GM19240 (cell line): ENCODE data around the gene SLITRK3.
"Not testable (repeated sequence)": the region's sequence is repeated elsewhere in the genome, so short reads cannot be mapped to it uniquely, and the experiment has no call there.

Experiments
- DNase-seq: peaks from one replicate; pipeline ENCODE4 v3.0.0; 2011; ENCODE audit warnings: low spot score; ENCODE audit not compliant: insufficient read length

Gene SLITRK3

DNA sequence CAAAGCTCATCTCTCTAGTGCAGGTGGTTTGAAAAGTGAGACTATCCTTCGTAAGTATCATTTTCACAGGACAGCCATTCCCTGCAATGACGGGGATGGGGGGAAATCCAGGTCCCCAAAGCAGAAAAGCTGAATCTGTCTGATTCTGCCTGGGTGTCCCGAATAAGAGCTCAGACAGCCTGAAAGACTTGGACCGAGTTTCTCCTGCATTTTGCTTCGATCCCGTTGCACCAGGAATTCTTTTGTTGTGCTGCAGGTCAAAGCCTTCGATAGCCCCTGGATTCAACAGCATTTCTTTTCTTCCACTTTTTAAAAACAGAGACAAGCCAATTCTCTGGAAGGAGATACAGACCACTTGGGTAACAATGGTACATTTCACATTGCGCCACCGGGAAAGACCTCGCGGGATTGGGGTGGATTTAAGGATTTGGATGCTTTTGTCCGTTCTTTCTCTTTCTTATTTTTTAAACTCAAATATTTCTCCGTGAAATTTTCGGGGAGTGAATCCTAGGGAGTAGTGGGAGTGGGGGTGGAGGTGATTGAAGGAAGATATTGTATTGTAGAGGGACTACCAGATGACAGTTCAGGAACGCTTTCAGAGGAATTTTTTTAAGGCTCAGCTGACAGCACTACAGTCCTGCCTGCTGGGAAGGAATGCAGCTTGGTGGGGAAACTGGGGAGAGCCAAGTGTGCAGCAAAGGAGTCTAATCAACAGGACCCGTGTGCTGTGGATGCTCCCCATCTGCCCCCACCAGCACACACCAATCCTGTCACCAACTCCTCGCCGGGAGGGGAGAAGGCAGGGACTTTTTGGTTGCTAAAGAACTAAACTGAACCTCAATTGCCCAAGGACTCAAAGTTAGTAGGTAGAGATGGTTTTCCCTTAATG lies 2.6 kb downstream of the SLITRK3 start:
- DNase-seq: no peak

GRCh38 chr3:165192610-165193192 lies 3.5 kb downstream of the SLITRK3 start:
- DNase-seq: no peak

DNA sequence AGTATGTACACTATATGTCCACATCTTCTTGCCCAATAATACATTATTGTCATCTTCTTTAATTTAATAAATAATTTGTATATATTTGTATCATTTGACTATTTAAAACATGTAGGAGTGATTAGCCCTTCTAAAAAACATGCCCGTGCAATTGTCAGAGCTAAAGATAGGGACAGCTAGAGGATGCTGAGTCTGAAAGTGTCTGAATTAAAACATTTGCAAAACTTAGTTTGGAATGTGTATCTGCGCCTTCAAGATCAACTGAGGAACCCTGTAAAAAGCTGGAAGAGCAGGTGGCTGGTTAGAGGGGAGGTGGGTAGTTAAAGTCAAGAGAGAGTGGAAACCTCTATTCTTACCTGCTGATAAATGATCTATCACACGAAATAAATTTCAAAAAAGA lies 4.7 kb downstream of the SLITRK3 start:
- DNase-seq: no peak

- no peak for DNase-seq
Measured at GRCh38 chr3:165188452-165188851, 7.7 kb downstream of the SLITRK3 start.

GRCh38 chr3:165185707-165186327 lies 10.4 kb downstream of the SLITRK3 start:
- DNase-seq: peak; percentile 23

DNA sequence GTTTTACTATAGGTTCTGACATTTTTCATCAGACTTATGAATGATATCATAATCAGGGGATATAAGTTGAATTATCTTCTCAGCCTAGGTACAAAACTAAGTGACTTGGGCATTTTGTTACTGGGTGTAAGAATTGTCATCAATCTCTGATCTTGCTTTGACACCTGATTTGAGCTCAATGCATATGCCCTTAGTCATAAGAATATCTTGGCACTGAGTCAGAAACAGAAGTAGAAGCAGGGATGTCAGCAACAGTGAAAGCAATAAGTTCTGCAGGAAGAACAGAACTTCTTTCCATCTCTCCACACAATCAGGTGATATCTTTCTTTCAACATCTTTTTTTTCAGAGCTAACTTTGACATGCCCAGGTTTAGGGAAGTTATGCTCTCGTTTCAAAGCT lies 14.6 kb downstream of the SLITRK3 start:
- no peak for DNase-seq

- no peak for DNase-seq
Measured at GRCh38 chr3:165170236-165170635, 25.9 kb downstream of the SLITRK3 start.

- no peak for DNase-seq
Measured at GRCh38 chr3:165169368-165169767, 26.8 kb downstream of the SLITRK3 start.

- no peak for DNase-seq
Measured at GRCh38 chr3:165162883-165163282, 33.3 kb downstream of the SLITRK3 start.

DNA sequence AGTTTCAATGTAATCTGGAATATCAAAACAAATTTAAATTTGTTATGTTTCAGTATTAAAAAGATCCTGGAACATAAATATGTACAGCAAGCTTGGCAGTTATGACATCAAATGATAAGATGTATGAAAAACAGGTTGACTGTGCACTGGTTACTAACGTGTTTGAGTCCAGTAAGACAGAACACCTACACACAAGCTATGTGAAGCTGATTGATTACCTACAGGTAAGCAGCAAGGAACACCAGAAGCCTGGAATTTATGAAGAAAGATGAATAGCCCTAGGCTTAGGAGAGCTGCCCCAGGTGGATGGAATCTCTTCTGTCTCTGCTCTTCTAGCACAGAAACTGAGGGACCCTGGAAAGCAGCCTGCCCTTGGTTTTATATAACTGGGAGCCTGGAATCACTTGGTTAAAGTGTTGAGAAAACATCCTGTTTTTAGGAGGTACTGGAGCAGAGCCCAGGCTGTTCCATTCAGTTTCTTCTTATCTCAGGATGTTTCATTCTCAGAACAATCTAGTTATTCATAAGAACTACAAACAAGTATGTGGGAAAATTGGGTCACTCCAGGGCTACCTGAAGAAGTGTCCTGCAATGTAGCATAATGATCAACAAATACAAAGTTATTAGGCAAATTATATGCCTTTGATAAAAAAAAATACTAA lies 36.3 kb downstream of the SLITRK3 start:
- DNase-seq: no peak

- no peak for DNase-seq
Measured at GRCh38 chr3:165158011-165158410, 38.2 kb downstream of the SLITRK3 start.

DNA sequence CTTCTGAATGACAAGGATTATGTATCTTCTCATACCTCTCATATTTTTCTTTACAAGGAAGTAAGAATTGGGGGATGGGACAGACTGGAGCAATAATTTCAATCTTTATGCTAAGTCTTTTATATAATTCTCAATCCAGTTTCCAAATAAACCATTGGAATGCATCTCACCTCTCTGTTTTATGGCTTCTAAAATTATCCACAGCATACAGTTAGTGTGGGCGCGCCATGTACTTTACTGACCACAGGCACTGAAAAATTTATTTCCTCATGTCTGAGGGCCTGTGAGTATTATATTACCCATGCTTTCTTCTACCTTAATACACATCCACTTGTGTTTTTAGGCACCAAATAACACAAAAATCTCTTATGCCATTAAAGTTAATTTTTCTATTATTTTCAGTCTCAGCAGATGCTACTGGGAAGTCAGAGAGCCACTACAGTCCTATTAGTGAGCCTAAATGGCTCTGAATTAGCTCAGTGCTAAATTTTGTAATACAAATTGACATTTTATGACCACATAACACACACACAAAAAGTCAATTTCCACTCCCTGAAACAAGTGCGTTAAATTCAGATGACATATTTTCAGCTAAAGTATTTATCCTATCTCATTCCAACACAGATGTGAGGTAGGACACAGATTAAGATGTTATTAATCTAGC lies 39.3 kb downstream of the SLITRK3 start:
- no peak for DNase-seq

DNA sequence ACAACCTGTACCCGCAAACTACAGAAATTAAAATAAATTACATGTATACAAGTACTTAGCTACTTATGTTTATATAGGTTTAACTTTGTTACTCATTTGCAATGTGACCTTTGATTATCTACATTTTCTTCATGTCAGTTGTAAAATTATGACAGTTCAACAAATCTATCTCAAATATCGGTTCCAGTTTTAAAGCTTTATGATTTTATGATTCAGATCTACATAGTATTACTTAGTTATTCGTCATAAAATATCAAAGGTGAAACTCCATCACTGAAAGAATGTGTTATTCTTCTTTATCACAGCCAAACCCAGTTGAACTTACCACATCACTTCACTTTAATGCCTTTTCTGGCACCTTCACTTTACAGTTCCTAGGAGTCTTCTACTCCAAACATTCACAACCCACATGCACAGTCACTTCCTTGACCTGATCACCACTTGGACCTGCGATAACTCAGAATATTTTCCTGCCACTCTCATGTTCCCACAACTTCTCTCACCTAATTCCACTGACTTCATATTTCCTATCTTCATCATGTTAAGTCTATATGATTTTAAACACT lies 47.2 kb downstream of the SLITRK3 start:
- no peak for DNase-seq

- no peak for DNase-seq
Measured at GRCh38 chr3:165144271-165144670, 51.9 kb downstream of the SLITRK3 start.

- not testable (repeated sequence) for DNase-seq
Measured at GRCh38 chr3:165139918-165140317, 56.3 kb downstream of the SLITRK3 start.
